Central memory CD8-positive, alpha-beta T cell (primary cell): ENCODE measurements around the gene ANAPC7.

Experiments used
- ATAC-seq: fragments of 150-1000 bp; cut with Tn5 transposase; replicated peaks from 2 replicates; pipeline ENCODE4 v1.10.0; 2022; ENCODE audit warnings: mild to moderate bottlenecking, moderate FRiP score, moderate number of reproducible peaks; ENCODE audit not compliant: poor library complexity, severe bottlenecking; ENCODE audit errors: extremely low read depth
- DNase-seq, 2 donors: peaks; one replicate each; pipeline ENCODE4 v3.0.0; 2021; ENCODE audit warnings: low spot score in 2 of 2
- H3K27ac Mint-ChIP-seq: one replicate; pipeline ENCODE4 v1.8.0; 2022; ENCODE audit warnings: low read depth, mild to moderate bottlenecking, moderate library complexity, mixed read lengths
- H3K27me3 Mint-ChIP-seq: one replicate; pipeline ENCODE4 v1.8.0; 2022; ENCODE audit warnings: mixed read lengths
- H3K36me3 Mint-ChIP-seq: one replicate; pipeline ENCODE4 v1.8.0; 2022; ENCODE audit warnings: mild to moderate bottlenecking, moderate library complexity, mixed read lengths; ENCODE audit not compliant: insufficient read depth
- H3K4me1 Mint-ChIP-seq: one replicate; pipeline ENCODE4 v1.8.0; 2022; ENCODE audit warnings: mixed read lengths
- H3K4me3 Mint-ChIP-seq: one replicate; pipeline ENCODE4 v1.8.0; 2022; ENCODE audit warnings: mild to moderate bottlenecking, moderate library complexity, mixed read lengths
- H3K9me3 Mint-ChIP-seq: one replicate; pipeline ENCODE4 v1.8.0; 2022; ENCODE audit warnings: mixed read lengths

Gene ANAPC7

DNA sequence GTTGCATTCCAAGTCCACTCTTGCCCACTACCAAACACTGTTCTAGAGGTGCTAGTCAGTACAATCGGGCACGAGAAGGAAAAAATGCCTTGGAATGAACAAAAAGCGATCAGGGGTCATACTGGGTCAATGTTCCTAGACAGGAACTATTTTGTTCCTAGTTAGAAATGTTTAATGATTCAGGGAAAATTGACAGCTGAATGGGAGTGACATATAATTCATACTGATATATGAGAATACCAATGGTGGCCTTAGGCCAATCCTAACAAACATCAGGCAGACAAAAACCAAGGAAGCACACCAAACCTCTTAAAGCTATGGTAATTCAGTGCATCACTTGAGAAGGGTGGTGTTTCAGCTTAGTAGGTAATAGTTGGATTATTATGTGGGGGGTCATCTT lies 51.1 kb downstream of the ANAPC7 start:
- no peaks in the 10 kb centered on the region for H3K27me3 Mint-ChIP-seq
- no peak overlapping the region for H3K4me3 Mint-ChIP-seq
- DNase-seq, result no peak
- ATAC-seq, result no peak
- H3K4me1 Mint-ChIP-seq, result peaks cover 22% of the 10 kb centered on the region
- H3K36me3 Mint-ChIP-seq, result peaks cover 7% of the 10 kb centered on the region
- no peaks in the 10 kb centered on the region for H3K9me3 Mint-ChIP-seq
- no peak overlapping the region for H3K27ac Mint-ChIP-seq

DNA sequence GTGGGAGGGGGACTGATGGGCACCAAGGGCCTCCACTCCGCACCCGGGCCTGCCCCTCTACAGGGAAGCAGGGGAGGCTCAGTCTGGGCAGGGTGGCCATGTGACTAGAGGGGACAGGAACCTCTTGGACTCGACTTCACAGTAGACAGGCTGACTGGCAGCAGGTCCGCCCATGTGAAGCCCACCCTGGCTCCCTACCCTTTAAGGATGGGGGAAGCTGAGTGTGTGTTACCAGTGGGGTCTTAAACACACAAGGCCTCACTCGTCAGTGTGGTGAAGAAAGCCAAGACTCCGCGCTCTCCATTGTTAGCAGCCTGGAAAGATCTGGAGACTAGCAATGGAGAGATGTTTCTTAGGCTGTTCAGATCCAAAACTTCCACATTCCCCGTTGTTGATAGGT lies 52.4 kb downstream of the ANAPC7 start:
- no peaks in the 10 kb centered on the region for H3K27me3 Mint-ChIP-seq
- H3K4me3 Mint-ChIP-seq, result no peak overlapping the region
- no peak for DNase-seq
- no peak overlapping the region for H3K27ac Mint-ChIP-seq
- H3K9me3 Mint-ChIP-seq, result no peaks in the 10 kb centered on the region
- H3K36me3 Mint-ChIP-seq, result peaks cover 19% of the 10 kb centered on the region
- ATAC-seq, result no peak
- peaks cover 22% of the 10 kb centered on the region for H3K4me1 Mint-ChIP-seq

DNA sequence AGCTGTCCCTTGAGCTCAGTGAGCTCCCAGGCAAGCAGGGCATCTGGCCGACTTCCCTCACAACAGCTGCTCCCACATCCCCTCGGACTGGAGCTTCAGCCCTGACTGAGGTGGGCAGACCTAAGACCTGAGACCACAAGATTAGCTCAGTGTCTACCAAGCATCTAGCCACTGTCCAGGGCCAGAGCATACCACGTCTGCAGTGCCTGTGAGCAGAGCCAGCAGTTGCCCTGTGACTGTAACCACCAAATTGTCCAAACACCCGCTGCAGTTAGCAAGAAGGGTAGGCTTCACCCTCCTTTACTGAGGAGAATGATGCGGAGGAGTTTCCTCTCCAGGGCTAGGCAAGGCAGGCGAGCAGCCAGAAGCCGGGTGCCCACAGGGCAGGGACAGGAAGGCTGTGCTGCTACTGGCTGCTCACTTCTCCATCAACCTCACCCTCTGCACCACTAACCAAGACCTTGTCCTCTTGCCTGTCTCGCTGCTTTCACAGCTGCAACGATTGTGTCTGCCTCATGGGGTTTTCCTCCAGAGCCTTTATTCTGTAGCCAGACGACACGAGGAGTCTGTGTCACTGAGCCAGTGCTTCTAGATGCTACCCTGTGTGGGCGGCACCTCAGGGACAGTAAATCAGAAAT lies 53.9 kb downstream of the ANAPC7 start:
- peaks cover 16% of the 10 kb centered on the region for H3K4me1 Mint-ChIP-seq
- no peak overlapping the region for H3K4me3 Mint-ChIP-seq
- peak; percentile 54 for ATAC-seq
- no peak overlapping the region for H3K27ac Mint-ChIP-seq
- H3K36me3 Mint-ChIP-seq, result peaks cover 29% of the 10 kb centered on the region
- no peaks in the 10 kb centered on the region for H3K9me3 Mint-ChIP-seq
- no peak for DNase-seq
- H3K27me3 Mint-ChIP-seq, result no peaks in the 10 kb centered on the region

DNA sequence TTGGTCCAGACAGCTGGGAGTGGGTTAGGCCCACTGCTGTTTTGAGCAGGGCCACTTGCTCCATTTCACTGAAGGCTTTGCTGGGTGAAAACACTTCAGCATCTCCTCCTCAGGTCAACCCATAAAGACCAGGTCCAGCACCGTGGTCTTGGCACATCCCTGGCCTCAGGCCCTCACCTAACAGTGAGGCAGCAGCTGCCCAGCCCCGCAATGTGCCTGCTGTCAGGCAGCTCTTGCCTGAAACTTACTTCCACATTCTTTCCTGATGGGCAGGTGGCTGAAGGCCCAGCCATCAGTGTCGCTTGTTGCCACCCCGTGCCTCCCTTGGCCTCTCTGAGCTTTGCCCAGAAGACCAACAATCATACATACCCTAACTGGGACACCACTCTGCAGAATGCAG lies 54.4 kb downstream of the ANAPC7 start:
- H3K36me3 Mint-ChIP-seq, result peaks cover 34% of the 10 kb centered on the region
- peaks cover 12% of the 10 kb centered on the region for H3K4me1 Mint-ChIP-seq
- no peaks in the 10 kb centered on the region for H3K27me3 Mint-ChIP-seq

DNA sequence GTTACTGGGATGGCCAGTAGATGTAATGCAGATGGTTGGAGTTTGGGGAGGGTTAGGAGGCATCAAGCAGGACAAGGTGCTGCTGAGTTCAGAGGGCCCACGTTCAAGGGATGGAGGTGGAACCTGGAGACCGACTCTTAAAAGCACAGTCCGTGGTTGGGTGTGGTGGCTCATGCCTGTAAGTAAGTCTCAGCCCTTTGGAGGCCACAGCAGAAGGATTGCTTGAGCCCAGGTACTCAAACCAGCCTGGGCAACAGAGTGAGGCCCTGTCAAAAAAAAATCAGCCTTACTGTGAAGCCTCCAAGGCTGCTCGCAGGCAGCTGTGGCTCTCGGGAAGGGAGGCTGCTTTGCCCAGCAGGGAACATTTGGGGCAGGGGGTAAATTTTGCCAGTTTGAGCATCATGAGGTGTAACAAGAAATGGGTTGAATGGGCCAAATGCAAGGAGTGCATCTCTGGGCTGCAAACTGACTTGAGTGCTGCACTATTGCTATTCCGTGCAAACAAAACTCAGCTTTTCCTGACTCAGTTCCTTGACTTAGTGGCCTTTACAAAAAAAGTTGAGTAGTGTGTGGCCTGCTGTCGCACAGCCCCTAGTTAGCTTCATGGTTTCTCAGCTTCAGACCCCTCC lies 55.0 kb downstream of the ANAPC7 start:
- H3K36me3 Mint-ChIP-seq, result peaks cover 39% of the 10 kb centered on the region
- no peak overlapping the region for H3K4me3 Mint-ChIP-seq
- no peaks in the 10 kb centered on the region for H3K9me3 Mint-ChIP-seq
- no peak for ATAC-seq
- no peak overlapping the region for H3K27ac Mint-ChIP-seq
- DNase-seq, result no peak
- peaks cover 9% of the 10 kb centered on the region for H3K4me1 Mint-ChIP-seq
- H3K27me3 Mint-ChIP-seq, result no peaks in the 10 kb centered on the region

More for the DNA sequence above, 54.4 kb downstream of the ANAPC7 start:
- DNase-seq (no peak), ATAC-seq (no peak)
- no peaks in the 10 kb centered on the region for H3K9me3 Mint-ChIP-seq
- no peak overlapping the region for H3K27ac Mint-ChIP-seq
- H3K4me3 Mint-ChIP-seq, result no peak overlapping the region

DNA sequence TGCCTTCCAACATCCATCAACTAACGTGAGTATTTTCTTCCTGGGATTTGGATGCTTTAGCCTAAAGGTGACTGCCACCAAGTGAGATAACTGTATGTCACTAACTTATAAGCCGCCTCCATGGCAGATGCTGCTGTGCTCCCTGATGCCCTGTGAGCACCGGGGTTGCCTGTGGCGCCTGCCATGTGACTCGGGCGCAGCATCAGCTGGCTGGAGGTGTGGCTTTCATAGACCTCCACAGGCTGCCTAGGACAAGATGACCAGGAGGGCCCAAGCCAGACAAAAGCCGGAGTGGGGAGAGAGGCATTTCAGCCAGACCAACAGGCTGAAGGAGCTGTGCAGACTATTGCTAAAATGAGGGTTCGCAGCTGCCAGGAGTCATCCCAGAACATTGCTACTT lies 55.7 kb downstream of the ANAPC7 start:
- no peak for DNase-seq
- H3K4me3 Mint-ChIP-seq, result no peak overlapping the region
- peaks cover 9% of the 10 kb centered on the region for H3K4me1 Mint-ChIP-seq
- no peak for ATAC-seq
- H3K27ac Mint-ChIP-seq, result no peak overlapping the region
- H3K9me3 Mint-ChIP-seq, result no peaks in the 10 kb centered on the region
- peaks cover 47% of the 10 kb centered on the region for H3K36me3 Mint-ChIP-seq
- no peaks in the 10 kb centered on the region for H3K27me3 Mint-ChIP-seq

DNA sequence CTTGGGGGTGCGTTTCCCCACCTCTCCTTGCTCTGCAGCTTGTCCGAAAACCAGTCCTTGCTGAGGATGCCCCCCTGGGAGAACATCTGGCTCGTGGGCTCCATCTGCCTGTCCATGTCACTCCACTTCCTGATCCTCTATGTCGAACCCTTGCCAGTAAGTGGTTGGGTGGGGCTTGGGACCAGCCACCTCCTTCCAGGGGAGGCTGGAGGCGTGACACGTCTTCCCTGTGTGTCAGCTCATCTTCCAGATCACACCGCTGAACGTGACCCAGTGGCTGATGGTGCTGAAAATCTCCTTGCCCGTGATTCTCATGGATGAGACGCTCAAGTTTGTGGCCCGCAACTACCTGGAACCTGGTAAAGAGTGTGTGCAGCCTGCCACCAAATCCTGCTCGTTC lies 57.5 kb downstream of the ANAPC7 start:
- H3K27ac Mint-ChIP-seq, result no peak overlapping the region
- no peak overlapping the region for H3K4me3 Mint-ChIP-seq
- no peaks in the 10 kb centered on the region for H3K9me3 Mint-ChIP-seq

DNA sequence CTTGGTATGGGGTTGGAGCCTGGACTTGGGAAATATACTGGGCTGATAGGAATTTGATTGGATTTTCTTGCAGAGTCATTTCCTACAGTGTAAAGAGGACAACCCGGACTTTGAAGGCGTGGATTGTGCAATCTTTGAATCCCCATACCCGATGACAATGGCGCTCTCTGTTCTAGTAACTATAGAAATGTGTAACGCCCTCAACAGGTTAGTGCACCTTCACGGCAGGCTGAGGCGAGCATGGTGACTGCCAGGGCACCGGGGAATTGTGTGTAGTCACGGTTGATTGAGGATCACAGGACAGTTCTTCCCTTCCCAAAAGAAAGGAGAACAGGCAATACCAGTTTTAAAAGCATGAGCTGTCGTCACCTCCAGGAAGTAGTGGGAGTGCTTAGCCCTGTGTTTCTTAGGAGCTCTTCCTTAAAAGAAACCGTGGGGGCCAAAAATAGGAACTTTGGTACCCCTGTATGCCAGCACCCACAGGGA lies 58.3 kb downstream of the ANAPC7 start:
- peaks cover 9% of the 10 kb centered on the region for H3K4me1 Mint-ChIP-seq
- no peak for ATAC-seq
- H3K9me3 Mint-ChIP-seq, result no peaks in the 10 kb centered on the region
- no peak overlapping the region for H3K4me3 Mint-ChIP-seq
- no peak for DNase-seq
- no peaks in the 10 kb centered on the region for H3K27me3 Mint-ChIP-seq
- peaks cover 70% of the 10 kb centered on the region for H3K36me3 Mint-ChIP-seq
- no peak overlapping the region for H3K27ac Mint-ChIP-seq

More for the DNA sequence above, 57.5 kb downstream of the ANAPC7 start:
- Mint-ChIP-seq H3K27me3 (no peaks in the 10 kb centered on the region), H3K4me1 (peaks cover 9% of the 10 kb centered on the region), H3K36me3 (peaks cover 63% of the 10 kb centered on the region)
- DNase-seq (no peak), ATAC-seq (no peak)

DNA sequence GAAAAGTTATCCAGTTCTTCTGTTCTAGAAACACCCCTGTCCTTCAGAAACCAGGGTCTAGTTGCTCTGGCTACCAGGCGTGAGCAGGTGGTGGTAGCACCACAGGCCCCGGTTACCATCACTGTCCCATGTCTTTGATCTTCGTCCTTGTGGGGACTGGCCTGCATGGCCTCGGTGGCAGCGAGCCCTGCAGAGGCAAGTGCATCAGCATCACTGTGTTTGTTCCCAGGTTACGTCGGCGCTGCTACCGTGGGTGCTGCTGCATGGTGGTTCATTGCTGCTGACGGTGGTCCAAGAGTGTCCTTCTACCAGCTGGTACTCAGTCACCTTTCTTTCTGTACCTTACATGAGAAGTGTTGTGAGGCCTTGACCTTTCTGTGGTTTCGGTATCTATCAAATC lies 58.9 kb downstream of the ANAPC7 start:
- Mint-ChIP-seq H3K9me3 (no peaks in the 10 kb centered on the region), H3K4me3 (no peak overlapping the region), H3K27ac (no peak overlapping the region), H3K27me3 (no peaks in the 10 kb centered on the region), H3K36me3 (peaks cover 76% of the 10 kb centered on the region), H3K4me1 (peaks cover 3% of the 10 kb centered on the region)
- DNase-seq (no peak), ATAC-seq (no peak)

DNA sequence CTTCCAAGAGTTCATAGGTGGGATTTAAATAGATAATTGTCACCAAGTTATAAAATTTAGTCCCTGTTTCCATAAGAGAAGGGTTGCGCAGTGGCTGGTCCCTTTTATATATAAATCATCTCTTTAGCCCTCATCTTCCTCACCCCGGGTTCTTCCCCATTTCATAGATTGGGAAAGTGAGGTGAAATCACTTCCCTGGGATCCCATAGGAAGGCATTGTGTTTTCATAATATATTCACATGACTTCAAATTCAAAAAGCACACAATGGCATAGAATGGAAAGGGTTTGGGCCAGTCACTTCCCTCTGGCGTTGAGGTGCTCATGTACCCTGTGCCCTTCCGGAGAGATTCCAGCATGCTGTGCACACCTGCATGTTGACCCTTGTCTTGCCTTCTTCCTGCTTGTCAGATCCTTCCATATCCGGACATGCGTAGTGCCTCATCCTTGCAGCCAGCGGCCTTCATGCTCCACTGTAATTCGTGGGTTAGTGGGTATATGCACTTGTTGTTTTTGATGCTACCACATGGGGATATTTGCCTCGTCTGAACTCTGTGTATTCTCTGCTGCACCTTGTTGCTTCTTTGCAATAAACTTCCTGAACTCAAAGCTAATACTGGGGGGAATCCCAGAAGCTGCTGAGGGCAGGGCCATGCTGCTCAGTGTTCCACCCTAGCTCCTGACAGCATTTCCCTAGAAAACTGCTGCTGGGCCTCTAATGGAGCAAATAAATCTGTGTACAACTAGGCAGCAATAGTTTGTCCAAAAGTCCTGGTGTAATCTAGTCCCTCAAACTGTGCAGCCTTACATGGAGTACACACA lies 59.6 kb downstream of the ANAPC7 start:
- DNase-seq (no peak), ATAC-seq (no peak)
- Mint-ChIP-seq H3K9me3 (no peaks in the 10 kb centered on the region), H3K4me3 (no peak overlapping the region), H3K4me1 (no peaks in the 10 kb centered on the region), H3K27me3 (no peaks in the 10 kb centered on the region), H3K27ac (no peak overlapping the region), H3K36me3 (peaks cover 83% of the 10 kb centered on the region)

DNA sequence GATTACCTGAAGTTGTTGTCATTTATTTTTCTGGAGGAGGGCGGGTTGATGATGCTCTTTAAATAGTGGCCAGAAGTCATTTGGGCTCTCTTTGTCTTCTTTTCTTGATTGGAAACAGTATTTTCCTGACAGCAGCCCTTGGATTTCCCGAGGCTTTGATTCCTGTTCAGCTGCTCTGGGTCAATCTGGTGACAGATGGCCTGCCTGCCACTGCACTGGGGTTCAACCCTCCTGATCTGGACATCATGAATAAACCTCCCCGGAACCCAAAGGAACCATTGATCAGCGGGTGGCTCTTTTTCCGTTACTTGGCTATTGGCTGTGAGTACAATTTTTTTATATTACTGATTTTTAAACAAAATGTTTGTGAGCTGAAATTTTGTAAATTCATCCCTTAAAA lies 60.4 kb downstream of the ANAPC7 start:
- DNase-seq, result no peak
- Mint-ChIP-seq H3K4me3 (no peak overlapping the region), H3K9me3 (no peaks in the 10 kb centered on the region), H3K27me3 (no peaks in the 10 kb centered on the region), H3K36me3 (peaks cover 87% of the 10 kb centered on the region), H3K27ac (no peak overlapping the region), H3K4me1 (no peaks in the 10 kb centered on the region)
- no peak for ATAC-seq

DNA sequence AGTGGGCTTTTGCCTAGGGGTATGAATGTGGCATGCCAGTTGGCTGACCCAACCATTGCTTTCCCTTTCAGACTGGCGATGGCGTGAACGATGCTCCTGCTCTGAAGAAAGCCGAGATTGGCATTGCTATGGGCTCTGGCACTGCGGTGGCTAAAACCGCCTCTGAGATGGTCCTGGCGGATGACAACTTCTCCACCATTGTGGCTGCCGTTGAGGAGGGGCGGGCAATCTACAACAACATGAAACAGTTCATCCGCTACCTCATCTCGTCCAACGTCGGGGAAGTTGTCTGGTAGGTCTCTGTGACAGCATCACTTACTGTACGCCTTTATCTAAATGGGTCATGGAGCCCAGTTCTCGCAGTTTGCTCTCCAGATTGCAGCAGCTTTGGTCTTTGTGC lies 61.4 kb downstream of the ANAPC7 start:
- Mint-ChIP-seq H3K27ac (no peak overlapping the region), H3K27me3 (no peaks in the 10 kb centered on the region), H3K9me3 (no peaks in the 10 kb centered on the region), H3K4me3 (no peak overlapping the region), H3K36me3 (peaks cover 81% of the 10 kb centered on the region), H3K4me1 (no peaks in the 10 kb centered on the region)
- DNase-seq, result no peak
- ATAC-seq, result no peak

DNA sequence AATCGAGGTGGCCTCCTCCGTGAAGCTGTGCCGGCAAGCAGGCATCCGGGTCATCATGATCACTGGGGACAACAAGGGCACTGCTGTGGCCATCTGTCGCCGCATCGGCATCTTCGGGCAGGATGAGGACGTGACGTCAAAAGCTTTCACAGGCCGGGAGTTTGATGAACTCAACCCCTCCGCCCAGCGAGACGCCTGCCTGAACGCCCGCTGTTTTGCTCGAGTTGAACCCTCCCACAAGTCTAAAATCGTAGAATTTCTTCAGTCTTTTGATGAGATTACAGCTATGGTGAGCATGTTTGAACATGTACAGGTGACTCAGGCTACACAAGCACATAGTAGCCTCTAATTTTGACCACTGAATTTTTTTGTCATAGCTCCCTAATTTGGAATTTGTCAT lies 62.8 kb downstream of the ANAPC7 start:
- peaks cover 69% of the 10 kb centered on the region for H3K36me3 Mint-ChIP-seq
- no peaks in the 10 kb centered on the region for H3K27me3 Mint-ChIP-seq
- H3K4me3 Mint-ChIP-seq, result no peak overlapping the region
- H3K9me3 Mint-ChIP-seq, result no peaks in the 10 kb centered on the region
- DNase-seq (no peak), ATAC-seq (no peak)
- H3K4me1 Mint-ChIP-seq, result no peaks in the 10 kb centered on the region
- no peak overlapping the region for H3K27ac Mint-ChIP-seq
